ENCODE data around the gene HEPACAM2. TPM values are rescaled to one million over a fixed set of nuclear protein-coding genes. Genes with fewer than 3 reads are reported as not detected.

HEPACAM2 gene
- total and polyA plus RNA-seq, 2 experiments from 2014 or later, result 14.0 to 15.7 TPM

DNA sequence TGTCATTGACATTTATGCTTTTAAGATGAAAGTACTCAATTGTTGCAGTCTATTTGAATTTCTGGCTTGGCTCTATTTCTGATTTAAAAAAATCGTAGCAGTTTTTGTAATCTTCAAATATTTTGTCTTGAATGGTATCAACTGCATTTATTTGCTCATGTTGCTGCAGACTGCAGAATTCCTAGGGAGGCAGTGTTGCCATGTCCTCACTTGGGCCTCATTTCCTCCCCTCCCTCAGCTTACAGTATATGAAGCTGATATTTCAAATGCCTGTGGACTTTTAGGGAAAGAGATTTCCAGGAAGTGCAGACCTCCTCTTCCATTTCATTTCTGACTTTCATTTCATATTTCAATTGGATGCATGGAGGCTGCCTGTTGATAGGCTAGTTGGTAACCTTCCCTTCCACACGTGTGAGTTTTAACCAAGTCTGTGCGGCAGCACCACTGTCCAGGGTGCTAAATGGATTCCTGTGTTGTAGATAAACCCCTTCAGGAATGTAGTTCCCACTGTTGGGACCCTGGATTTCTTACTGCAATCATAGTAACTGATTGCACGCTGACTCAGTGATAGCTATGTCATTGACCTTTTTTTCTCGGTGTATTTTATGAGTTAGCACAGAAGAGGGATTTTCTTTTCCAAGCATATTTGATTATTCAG is 23.4 kb upstream of the HEPACAM2 start:
- Histone ChIP-seq H2AFZ (no peak overlapping the region), H3K9me2 (replicated peaks; ENCODE audit: insufficient read depth) (no peaks in the 10 kb centered on the region), H4K20me1 (ENCODE audit: insufficient read depth, poor library complexity, severe bottlenecking) (peaks cover 6% of the 10 kb centered on the region), H3K27me3 (no peaks in the 10 kb centered on the region), H3K9me3 (ENCODE audit: low read depth) (no peaks in the 10 kb centered on the region), H3K4me1 (ENCODE audit: insufficient read depth) (no peaks in the 10 kb centered on the region), H3K4me3 (no peak overlapping the region), H3K36me3 (replicated peaks; ENCODE audit: insufficient read depth, low read depth) (no peaks in the 10 kb centered on the region), H3K4me2 (no peak overlapping the region), H3K79me2 (peaks cover 2% of the 10 kb centered on the region), H3K27ac (no peak overlapping the region)
- peak; percentile 57 for DNase-seq (ENCODE audit: low spot score)
- TF ChIP-seq EZH2 (IDR thresholded peaks at IDR 0.05; ENCODE audit: borderline replicate concordance) (no peak), EZH2phosphoT487 (IDR thresholded peaks at IDR 0.05; ENCODE audit: low read depth, severe bottlenecking, unreplicated experiment) (no peak)
- TF ChIP-seq, protein P1, sequence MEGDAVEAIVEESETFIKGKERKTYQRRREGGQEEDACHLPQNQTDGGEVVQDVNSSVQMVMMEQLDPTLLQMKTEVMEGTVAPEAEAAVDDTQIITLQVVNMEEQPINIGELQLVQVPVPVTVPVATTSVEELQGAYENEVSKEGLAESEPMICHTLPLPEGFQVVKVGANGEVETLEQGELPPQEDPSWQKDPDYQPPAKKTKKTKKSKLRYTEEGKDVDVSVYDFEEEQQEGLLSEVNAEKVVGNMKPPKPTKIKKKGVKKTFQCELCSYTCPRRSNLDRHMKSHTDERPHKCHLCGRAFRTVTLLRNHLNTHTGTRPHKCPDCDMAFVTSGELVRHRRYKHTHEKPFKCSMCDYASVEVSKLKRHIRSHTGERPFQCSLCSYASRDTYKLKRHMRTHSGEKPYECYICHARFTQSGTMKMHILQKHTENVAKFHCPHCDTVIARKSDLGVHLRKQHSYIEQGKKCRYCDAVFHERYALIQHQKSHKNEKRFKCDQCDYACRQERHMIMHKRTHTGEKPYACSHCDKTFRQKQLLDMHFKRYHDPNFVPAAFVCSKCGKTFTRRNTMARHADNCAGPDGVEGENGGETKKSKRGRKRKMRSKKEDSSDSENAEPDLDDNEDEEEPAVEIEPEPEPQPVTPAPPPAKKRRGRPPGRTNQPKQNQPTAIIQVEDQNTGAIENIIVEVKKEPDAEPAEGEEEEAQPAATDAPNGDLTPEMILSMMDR (IDR thresholded peaks at IDR 0.05; ENCODE audit: poor library complexity), result no peak
- WGBS (ENCODE audit: low lambda C conversion rate, missing lambda C conversion rate), result 45% methylated on average over 5 of the region's 5 CpGs

GRCh38 chr7:93245525-93246432 is 19.5 kb upstream of the HEPACAM2 start:
- Histone ChIP-seq H3K4me3 (no peak overlapping the region), H4K20me1 (ENCODE audit: insufficient read depth, poor library complexity, severe bottlenecking) (peaks cover 6% of the 10 kb centered on the region), H3K9me3 (ENCODE audit: low read depth) (no peaks in the 10 kb centered on the region), H3K4me2 (peak overlapping the region; percentile 58), H3K4me1 (ENCODE audit: insufficient read depth) (no peaks in the 10 kb centered on the region), H3K27ac (no peak overlapping the region), H3K9me2 (replicated peaks; ENCODE audit: insufficient read depth) (no peaks in the 10 kb centered on the region), H3K79me2 (no peaks in the 10 kb centered on the region), H3K36me3 (replicated peaks; ENCODE audit: insufficient read depth, low read depth) (no peaks in the 10 kb centered on the region), H2AFZ (no peak overlapping the region), H3K27me3 (no peaks in the 10 kb centered on the region)
- DNase-seq (ENCODE audit: low spot score), result peak; percentile 18
- 44% methylated on average over 9 of the region's 9 CpGs for WGBS (ENCODE audit: low lambda C conversion rate, missing lambda C conversion rate)
- TF ChIP-seq, protein P1 (IDR thresholded peaks at IDR 0.05; ENCODE audit: poor library complexity), result peak; percentile 79
- TF ChIP-seq EZH2 (IDR thresholded peaks at IDR 0.05; ENCODE audit: borderline replicate concordance), result no peak

DNA sequence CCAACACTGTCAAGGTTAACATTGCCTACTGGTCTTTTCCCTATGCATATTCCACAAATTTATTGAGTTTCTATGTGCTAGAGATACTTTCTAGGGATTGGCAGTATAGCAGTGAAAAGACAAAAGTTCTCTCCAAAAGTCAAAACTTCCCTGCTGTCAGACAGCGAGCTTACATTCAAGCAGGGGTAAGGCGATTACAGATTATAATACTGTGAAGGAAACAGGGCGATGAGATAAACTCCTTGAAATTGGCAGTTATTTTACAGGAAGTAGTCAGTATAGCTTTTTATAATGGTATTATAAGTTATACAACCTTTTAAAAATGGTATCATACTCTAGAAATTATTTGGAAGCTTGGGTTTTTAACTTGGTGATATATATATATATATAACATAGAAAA is 15.8 kb upstream of the HEPACAM2 start:
- H3K9me2 ChIP-seq (replicated peaks; ENCODE audit: insufficient read depth), result no peaks in the 10 kb centered on the region
- H3K4me3 ChIP-seq, result no peak overlapping the region
- no peaks in the 10 kb centered on the region for H3K36me3 ChIP-seq (replicated peaks; ENCODE audit: insufficient read depth, low read depth)
- no peaks in the 10 kb centered on the region for H4K20me1 ChIP-seq (ENCODE audit: insufficient read depth, poor library complexity, severe bottlenecking)
- H3K27ac ChIP-seq, result no peak overlapping the region
- no peaks in the 10 kb centered on the region for H3K4me1 ChIP-seq (ENCODE audit: insufficient read depth)
- no peaks in the 10 kb centered on the region for H3K9me3 ChIP-seq (ENCODE audit: low read depth)
- WGBS (ENCODE audit: low lambda C conversion rate, missing lambda C conversion rate), result 98% methylated on average over 3 of the region's 3 CpGs
- H2AFZ ChIP-seq, result no peak overlapping the region
- H3K27me3 ChIP-seq, result no peaks in the 10 kb centered on the region
- DNase-seq (ENCODE audit: low spot score), result no peak
- H3K79me2 ChIP-seq, result peaks cover 29% of the 10 kb centered on the region
- no peak overlapping the region for H3K4me2 ChIP-seq
- TF ChIP-seq, protein P1 (IDR thresholded peaks at IDR 0.05; ENCODE audit: poor library complexity), result no peak
- TF ChIP-seq EZH2phosphoT487 (IDR thresholded peaks at IDR 0.05; ENCODE audit: low read depth, severe bottlenecking, unreplicated experiment), result no peak
- no peak for TF ChIP-seq EZH2 (IDR thresholded peaks at IDR 0.05; ENCODE audit: borderline replicate concordance)

Measured in hepatocyte (in vitro differentiated cells).